Naive thymus-derived CD4-positive, alpha-beta T cell (primary cell): ENCODE measurements around the gene ITM2A. TPM values are rescaled to one million over a fixed set of nuclear protein-coding genes. Genes with fewer than 3 reads are reported as not detected.

Source experiments
- ATAC-seq: fragments of 150-1000 bp; cut with Tn5 transposase; 2 replicates; pipeline ENCODE4 v1.10.0; 2021; ENCODE audit warnings: mild to moderate bottlenecking, moderate library complexity
- CTCF ChIA-PET: fragments of 350-600 bp; sonication (Branson Sonifier 250); formaldehyde crosslinking; loops from one replicate; lab custom pipeline; 2021; ENCODE audit warnings: antibody characterized with exemption; lab: Charles Lee
- POLR2A ChIA-PET: fragments of 350-600 bp; sonication (Branson Sonifier 250); formaldehyde crosslinking; loops from one replicate; lab custom pipeline; 2021; ENCODE audit warnings: antibody characterized with exemption, inconsistent platforms; lab: Charles Lee
- DNase-seq, 9 donors: peaks; one replicate each; pipeline versions ENCODE4 v3.0.0 to v3.0.0-alpha.2; 2020 to 2022; ENCODE audit warnings: mixed read lengths in 1 of 9
- H3K27ac ChIP-seq: one replicate; pipeline ENCODE4 v1.7.0; 2013; ENCODE audit warnings: mild to moderate bottlenecking, low read depth, low read length, moderate library complexity
- H3K27me3 ChIP-seq, 2 donors: one replicate each; pipeline ENCODE4 v1.7.0; 2013; ENCODE audit warnings: low read length in 2 of 2, mild to moderate bottlenecking in 2 of 2, moderate library complexity in 2 of 2; ENCODE audit not compliant: control insufficient read depth in 2 of 2, insufficient read depth in 2 of 2
- H3K36me3 ChIP-seq, 3 experiments: 1 replicate in 2 of 3; 2 replicates in 1 of 3; pipeline ENCODE4 v1.7.0; 2013; ENCODE audit warnings: low read length in 3 of 3, mild to moderate bottlenecking in 3 of 3, moderate library complexity in 1 of 3; ENCODE audit not compliant: insufficient read depth in 3 of 3, control insufficient read depth in 2 of 3
- H3K4me1 ChIP-seq, 2 donors: one replicate each; pipeline ENCODE4 v1.7.0; 2013; ENCODE audit warnings: low read length in 2 of 2, mild to moderate bottlenecking in 2 of 2, moderate library complexity in 1 of 2; ENCODE audit not compliant: control insufficient read depth in 2 of 2, insufficient read depth in 2 of 2
- H3K4me3 ChIP-seq: 2 replicates; pipeline ENCODE4 v1.7.0; 2013; ENCODE audit warnings: mild to moderate bottlenecking, low read length
- H3K9me3 ChIP-seq, 3 experiments: 1 replicate in 2 of 3; 2 replicates in 1 of 3; pipeline ENCODE4 v1.7.0; 2013; ENCODE audit warnings: low read length in 3 of 3; ENCODE audit not compliant: control insufficient read depth in 2 of 3
- H3K27ac Mint-ChIP-seq, 9 donors: one replicate each; pipeline ENCODE4 v1.8.0; 2020 to 2022; ENCODE audit warnings: mixed read lengths in 9 of 9, mild to moderate bottlenecking in 8 of 9, moderate library complexity in 5 of 9, inconsistent platforms in 2 of 9
- H3K27me3 Mint-ChIP-seq, 5 donors: one replicate each; pipeline ENCODE4 v1.8.0; 2021 to 2022; ENCODE audit warnings: mixed read lengths in 5 of 5, mild to moderate bottlenecking in 1 of 5
- H3K36me3 Mint-ChIP-seq, 5 donors: one replicate each; pipeline ENCODE4 v1.8.0; 2020 to 2022; ENCODE audit warnings: mixed read lengths in 5 of 5, mild to moderate bottlenecking in 3 of 5, inconsistent platforms in 1 of 5
- H3K4me1 Mint-ChIP-seq, 7 donors: one replicate each; pipeline ENCODE4 v1.8.0; 2020 to 2022; ENCODE audit warnings: mixed read lengths in 7 of 7, mild to moderate bottlenecking in 3 of 7, inconsistent platforms in 1 of 7
- H3K4me3 Mint-ChIP-seq, 10 donors: one replicate each; pipeline ENCODE4 v1.8.0; 2020 to 2022; ENCODE audit warnings: mild to moderate bottlenecking in 10 of 10, mixed read lengths in 10 of 10, moderate library complexity in 6 of 10, inconsistent platforms in 2 of 10
- H3K9me3 Mint-ChIP-seq, 11 donors: one replicate each; pipeline ENCODE4 v1.8.0; 2020 to 2022; ENCODE audit warnings: mixed read lengths in 11 of 11, mild to moderate bottlenecking in 4 of 11, inconsistent platforms in 1 of 11, moderate library complexity in 1 of 11
- intact Hi-C, 2 donors: fragments of 100-400 bp; cut with micrococcal nuclease; formaldehyde crosslinking; loops; one replicate each; pipeline ENCODE4 v1.15.1; 2023
- polyA plus RNA-seq, 2 donors: library from polyadenylated mRNA; unstranded; fragments of 300-500 nt; fragmentation: Illumina TruSeq; gene quantifications; one replicate each; pipeline ENCODE4 v1.2.3, GENCODE V29; 2021
- total RNA-seq, 6 experiments: library from RNA in 5 of 6; stranded (reverse) in 5 of 6; gene quantifications; 1 replicate in 5 of 6; 2 replicates in 1 of 6; pipeline ENCODE4 v1.2.3 and lab custom pipeline; 2021 to 2026

Gene ITM2A
- total and polyA plus RNA-seq, 7 experiments from 2014 or later = 109 to 837 (median 167) TPM

DNA sequence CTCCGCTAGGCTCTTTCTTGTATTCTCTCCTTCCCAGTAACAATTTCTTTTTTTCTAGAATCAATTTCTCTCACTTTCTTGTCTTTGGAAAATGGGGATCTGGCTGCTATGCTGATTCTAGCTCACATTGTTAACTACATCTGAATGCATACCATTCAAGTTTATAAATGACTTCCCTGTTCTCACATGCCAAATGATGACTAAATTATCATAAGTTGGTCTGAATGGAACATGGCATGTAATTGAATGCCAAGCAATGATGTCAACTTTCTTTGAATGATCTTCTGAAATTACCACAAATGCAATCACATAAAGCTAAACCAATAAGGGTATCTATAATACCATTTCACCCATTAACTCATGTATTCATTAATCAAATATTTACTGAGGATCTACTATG lies 2.7 kb upstream of the ITM2A start:
- POLR2A ChIA-PET = interaction anchor here (0.6 kb wide), 1 partner anchor 246 kb away, joined by 5 read pairs; no protein-coding TSS in a partner anchor
- peak overlapping the region in 1 of 10 donors; percentile 8 for H3K4me3 Mint-ChIP-seq
- peak overlapping the region in 1 of 9 donors; percentile 2 for H3K27ac Mint-ChIP-seq
- H3K9me3 Mint-ChIP-seq = peaks cover 0 to 11% (median 0%) of the 10 kb centered on the region in 11 donors
- intact Hi-C loops = loop anchor here (5.0 to 10.0 kb wide), 10 partner anchors 83 to 1475 kb away; partner anchors contain the start of genes COX7B (in 2 of the 2), MAGT1 (in 2 of the 2) and PGK1 (in 1 of the 2)
- Histone ChIP-seq H3K9me3 (no peaks in the 10 kb centered on the region), H3K36me3 (no peaks in the 10 kb centered on the region), H3K4me1 (peaks cover 7 to 9% of the 10 kb centered on the region in 2 donors), H3K4me3 (no peak overlapping the region), H3K27me3 (no peaks in the 10 kb centered on the region), H3K27ac (no peak overlapping the region)
- peaks cover 0 to 30% (median 22%) of the 10 kb centered on the region in 7 donors for H3K4me1 Mint-ChIP-seq
- DNase-seq (no peak), ATAC-seq (no peak)
- no peaks in the 10 kb centered on the region for H3K27me3 Mint-ChIP-seq
- CTCF ChIA-PET = interaction anchor here (0.6 kb wide), 1 partner anchor 415 kb away, joined by 3 read pairs; no protein-coding TSS in a partner anchor
- H3K36me3 Mint-ChIP-seq = peaks cover 0 to 19% (median 4%) of the 10 kb centered on the region in 5 donors

DNA sequence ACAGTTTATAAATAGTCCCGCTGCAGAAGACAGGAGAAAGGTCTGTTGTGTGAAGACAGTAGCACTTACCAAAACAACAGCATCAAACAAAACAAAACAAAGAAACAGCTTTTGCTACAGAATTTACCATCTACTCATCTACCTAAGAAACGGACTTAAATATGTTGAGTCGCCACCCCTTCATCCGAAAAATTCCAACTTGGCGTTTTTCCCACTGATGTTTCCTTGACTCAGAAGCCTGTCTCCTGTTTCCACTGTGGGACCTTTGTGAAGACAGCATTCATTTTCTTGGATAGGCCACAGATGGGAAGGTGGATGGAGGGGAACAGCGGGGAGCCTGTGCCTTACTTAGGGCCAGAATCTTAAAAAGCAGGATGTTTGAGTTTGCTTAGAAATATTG lies 1.3 kb upstream of the ITM2A start:
- H3K4me3 ChIP-seq = no peak overlapping the region
- intact Hi-C loops = loop anchor here (5.0 to 10.0 kb wide), 10 partner anchors 81 to 1474 kb away; partner anchors contain the start of genes COX7B (in 2 of the 2), MAGT1 (in 2 of the 2) and PGK1 (in 1 of the 2)

DNA sequence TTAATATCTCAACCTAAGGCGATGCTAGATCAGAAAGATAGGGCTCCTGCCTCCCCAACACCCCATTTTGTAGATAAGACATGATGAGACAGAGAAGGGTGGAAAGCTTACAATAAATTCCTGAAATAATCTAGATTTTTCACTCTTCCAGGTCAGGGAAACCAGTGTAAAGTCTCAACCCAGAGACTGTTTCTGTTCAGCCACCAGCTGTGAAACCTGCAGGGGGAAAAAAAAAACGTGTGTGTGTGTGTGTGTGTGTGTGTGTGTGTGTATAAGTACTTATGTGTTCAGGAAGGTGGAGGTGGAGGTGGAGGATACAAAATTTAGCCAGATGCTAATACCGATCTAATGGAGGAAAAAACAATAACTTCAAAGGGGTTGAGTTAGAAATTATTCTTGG lies 773 bp upstream of the ITM2A start:
- DNase-seq (peak in 3 of 9 donors; percentile 7 to 23 (median 14)), ATAC-seq (no peak)
- Mint-ChIP-seq H3K4me1 (peaks cover 2 to 37% (median 28%) of the 10 kb centered on the region in 7 donors), H3K9me3 (no peaks in the 10 kb centered on the region), H3K4me3 (peak overlapping the region; percentile 89 to 99 (median 95)), H3K27me3 (no peaks in the 10 kb centered on the region), H3K36me3 (peaks cover 0 to 11% (median 2%) of the 10 kb centered on the region in 5 donors), H3K27ac (peak overlapping the region; percentile 92 to 99 (median 98))
- Histone ChIP-seq H3K4me1 (peaks cover 7 to 11% of the 10 kb centered on the region in 2 donors), H3K4me3 (peak overlapping the region; percentile 93), H3K27ac (peak overlapping the region; percentile 89), H3K9me3 (no peaks in the 10 kb centered on the region), H3K27me3 (no peaks in the 10 kb centered on the region), H3K36me3 (no peaks in the 10 kb centered on the region)
- intact Hi-C loops = loop anchor here (1.0 to 10.0 kb wide), 16 partner anchors 31 to 1473 kb away; partner anchors contain the start of genes COX7B (in 2 of the 2), MAGT1 (in 2 of the 2), P2RY10 (in 1 of the 2) and PGK1 (in 1 of the 2)
- ChIA-PET POLR2A (interaction anchor here (0.6 to 2.5 kb wide), 4 partner anchors 43 to 1264 kb away, joined by 3 to 15 read pairs (median 4); partner anchors contain the start of gene PGK1), CTCF (no interaction called here)

More for the DNA sequence above, 1.3 kb upstream of the ITM2A start:
- Mint-ChIP-seq H3K4me1 (peaks cover 0 to 35% (median 26%) of the 10 kb centered on the region in 7 donors), H3K27ac (peak overlapping the region in 7 of 9 donors; percentile 92 to 99 (median 98)), H3K27me3 (no peaks in the 10 kb centered on the region), H3K4me3 (peak overlapping the region in 8 of 10 donors; percentile 9 to 99 (median 95)), H3K36me3 (peaks cover 0 to 10% (median 0%) of the 10 kb centered on the region in 5 donors), H3K9me3 (no peaks in the 10 kb centered on the region)
- H3K27me3 ChIP-seq = no peaks in the 10 kb centered on the region
- ChIA-PET CTCF (no interaction called here), POLR2A (interaction anchor here (0.6 kb wide), 1 partner anchor 43 kb away, joined by 3 read pairs; no protein-coding TSS in a partner anchor)
- peaks cover 7 to 9% of the 10 kb centered on the region in 2 donors for H3K4me1 ChIP-seq
- no peaks in the 10 kb centered on the region for H3K36me3 ChIP-seq
- no peak overlapping the region for H3K27ac ChIP-seq
- ATAC-seq = no peak
- no peaks in the 10 kb centered on the region for H3K9me3 ChIP-seq
- DNase-seq = no peak

DNA sequence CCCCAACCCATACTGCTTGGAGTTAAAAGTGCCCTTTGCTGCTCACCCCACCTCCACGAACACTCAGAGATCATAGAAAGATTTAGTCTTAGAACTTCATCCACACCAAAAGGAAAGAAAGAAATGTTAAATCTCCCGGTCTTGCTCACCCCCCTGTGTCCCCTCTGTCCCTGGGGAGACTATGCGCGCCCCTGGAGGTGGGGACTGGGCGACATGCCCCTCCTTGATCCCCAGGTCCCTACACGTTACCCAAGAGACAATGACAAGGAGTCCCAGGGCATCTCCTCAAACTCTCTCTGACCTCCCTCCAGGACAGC lies 620 bp downstream of the ITM2A start:
- no peak for ATAC-seq

DNA sequence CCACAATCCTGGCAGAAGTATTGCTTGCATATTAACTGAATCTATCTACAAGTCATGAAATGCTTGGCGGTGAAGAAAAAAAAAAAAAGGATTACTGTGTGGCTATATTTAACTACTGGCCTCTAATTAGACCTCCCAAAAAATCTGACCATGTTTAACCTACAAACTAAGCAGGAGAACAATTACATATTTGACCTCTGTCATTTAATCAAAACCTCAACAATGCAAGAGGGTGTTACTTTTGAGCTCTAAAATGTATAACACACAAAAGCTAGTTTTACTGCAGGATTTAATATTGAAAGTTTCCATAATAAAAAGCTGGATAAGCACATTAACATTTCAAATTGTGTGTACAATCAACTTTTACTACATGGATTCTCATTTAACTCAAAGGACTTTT lies 1.5 kb downstream of the ITM2A start:
- peak overlapping the region; percentile 93 for H3K4me3 ChIP-seq
- no peaks in the 10 kb centered on the region for H3K27me3 Mint-ChIP-seq
- H3K4me1 ChIP-seq = peaks cover 10 to 18% of the 10 kb centered on the region in 2 donors
- peak overlapping the region; percentile 89 to 99 (median 95) for H3K4me3 Mint-ChIP-seq
- peaks cover 8 to 41% (median 36%) of the 10 kb centered on the region in 7 donors for H3K4me1 Mint-ChIP-seq
- peaks cover 0 to 28% (median 10%) of the 10 kb centered on the region in 5 donors for H3K36me3 Mint-ChIP-seq
- no peaks in the 10 kb centered on the region for H3K9me3 Mint-ChIP-seq
- H3K9me3 ChIP-seq = no peaks in the 10 kb centered on the region
- ChIA-PET CTCF (interaction anchor here (0.8 to 1.4 kb wide), 4 partner anchors 44 to 78 kb away, joined by 3 to 8 read pairs (median 4); no protein-coding TSS in a partner anchor), POLR2A (interaction anchor here (0.6 to 2.5 kb wide), 14 partner anchors 28 to 424 kb away, joined by 3 to 15 read pairs (median 5); no protein-coding TSS in a partner anchor)
- ATAC-seq (no peak), DNase-seq (no peak)
- peak overlapping the region; percentile 89 for H3K27ac ChIP-seq
- no peaks in the 10 kb centered on the region for H3K27me3 ChIP-seq
- H3K36me3 ChIP-seq = peaks cover 0 to 3% (median 0%) of the 10 kb centered on the region in 3 experiments
- intact Hi-C loops = loop anchor here (1.0 to 10.0 kb wide), 11 partner anchors 78 to 1471 kb away; partner anchors contain the start of genes COX7B (in 2 of the 2), MAGT1 (in 2 of the 2) and PGK1 (in 2 of the 2)
- peak overlapping the region; percentile 87 to 99 (median 98) for H3K27ac Mint-ChIP-seq

More for the DNA sequence above, 620 bp downstream of the ITM2A start:
- Histone ChIP-seq H3K9me3 (no peaks in the 10 kb centered on the region), H3K4me1 (peaks cover 10 to 13% of the 10 kb centered on the region in 2 donors), H3K27me3 (no peaks in the 10 kb centered on the region), H3K27ac (peak overlapping the region; percentile 89), H3K4me3 (peak overlapping the region; percentile 93), H3K36me3 (no peaks in the 10 kb centered on the region)
- H3K4me1 Mint-ChIP-seq = peaks cover 8 to 41% (median 31%) of the 10 kb centered on the region in 7 donors
- H3K27ac Mint-ChIP-seq = peak overlapping the region; percentile 92 to 99 (median 98)
- POLR2A ChIA-PET = interaction anchor here (0.7 to 2.5 kb wide), 17 partner anchors 11 to 1263 kb away, joined by 3 to 15 read pairs (median 4); partner anchors contain the start of genes P2RY10 and PGK1
- no peaks in the 10 kb centered on the region for H3K27me3 Mint-ChIP-seq
- CTCF ChIA-PET = interaction anchor here (0.6 to 1.4 kb wide), 3 partner anchors 31 to 79 kb away, joined by 3 to 8 read pairs (median 3); no protein-coding TSS in a partner anchor
- no peaks in the 10 kb centered on the region for H3K9me3 Mint-ChIP-seq
- intact Hi-C loops = loop anchor here (1.0 to 10.0 kb wide), 16 partner anchors 30 to 1472 kb away; partner anchors contain the start of genes COX7B (in 2 of the 2), MAGT1 (in 2 of the 2), P2RY10 (in 2 of the 2) and PGK1 (in 1 of the 2)
- DNase-seq = peak in 2 of 9 donors; percentile 4 to 8
- H3K36me3 Mint-ChIP-seq = peaks cover 0 to 21% (median 6%) of the 10 kb centered on the region in 5 donors
- peak overlapping the region; percentile 89 to 99 (median 95) for H3K4me3 Mint-ChIP-seq

DNA sequence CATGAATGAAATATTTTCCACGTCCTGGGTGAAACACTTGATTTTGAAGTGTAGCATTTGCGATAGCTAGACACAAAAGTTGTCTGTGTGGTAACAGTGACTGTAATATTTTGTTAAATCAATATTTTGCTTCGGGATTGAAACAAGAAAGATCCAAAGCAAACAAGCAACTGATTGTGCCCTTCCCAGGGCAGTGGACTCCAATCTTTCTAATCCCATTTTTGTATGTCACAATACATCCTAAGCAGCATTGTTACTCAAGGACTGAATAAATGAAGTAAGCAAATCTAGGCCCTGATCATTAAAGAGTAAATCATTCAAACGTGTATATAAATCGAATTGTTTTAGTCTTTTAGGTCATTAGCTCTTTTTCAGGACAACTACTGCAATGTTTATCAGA lies 2.8 kb downstream of the ITM2A start:
- peaks cover 8 to 41% (median 36%) of the 10 kb centered on the region in 7 donors for H3K4me1 Mint-ChIP-seq
- POLR2A ChIA-PET = interaction anchor here (0.7 to 1.1 kb wide), 7 partner anchors 40 to 1225 kb away, joined by 3 to 5 read pairs (median 3); partner anchors contain the start of gene TAF9B
- CTCF ChIA-PET = interaction anchor here (0.6 kb wide), 1 partner anchor 28 kb away, joined by 3 read pairs; no protein-coding TSS in a partner anchor

More for the DNA sequence above, 2.8 kb downstream of the ITM2A start:
- Mint-ChIP-seq H3K36me3 (peaks cover 0 to 28% (median 16%) of the 10 kb centered on the region in 5 donors), H3K9me3 (no peaks in the 10 kb centered on the region), H3K27me3 (no peaks in the 10 kb centered on the region), H3K4me3 (peak overlapping the region in 9 of 10 donors; percentile 58 to 99 (median 87)), H3K27ac (peak overlapping the region in 8 of 9 donors; percentile 19 to 86 (median 80))
- DNase-seq = no peak
- Histone ChIP-seq H3K27me3 (no peaks in the 10 kb centered on the region), H3K9me3 (no peaks in the 10 kb centered on the region), H3K4me3 (no peak overlapping the region), H3K36me3 (peaks cover 0 to 3% (median 0%) of the 10 kb centered on the region in 3 experiments), H3K4me1 (peaks cover 10 to 18% of the 10 kb centered on the region in 2 donors), H3K27ac (peak overlapping the region; percentile 89)
- intact Hi-C loops = loop anchor here in 1 of 2 donors (5.0 to 10.0 kb wide), 4 partner anchors 202 to 1470 kb away; partner anchors contain the start of genes COX7B, MAGT1 and PGK1
- no peak for ATAC-seq
